Tibial nerve (tissue), 4 donors: Measurements from ENCODE around the gene CFI. TPM values are rescaled to one million over a fixed set of nuclear protein-coding genes. Genes with fewer than 3 reads are reported as not detected.

Source experiments
- DNase-seq, 2 donors: peaks; one replicate each; pipeline ENCODE4 v3.0.0-alpha.2; 2019; ENCODE audit warnings: low spot score in 2 of 2
- H3K27ac ChIP-seq, 4 donors: fragments of 200-600 bp; sonication (generic) in 3 of 4; one replicate each; pipeline ENCODE4 v1.5.1; 2017 to 2019; ENCODE audit warnings: mild to moderate bottlenecking in 1 of 4
- H3K27me3 ChIP-seq, 2 donors: fragments of 200-600 bp; sonication (generic) in 1 of 2; one replicate each; pipeline versions ENCODE4 v1.5.1 to v1.6.0; 2017 to 2019
- H3K36me3 ChIP-seq, 3 donors: fragments of 200-600 bp; sonication (generic); one replicate each; pipeline ENCODE4 v1.5.1; 2018 to 2019
- H3K4me1 ChIP-seq, 4 donors: fragments of 200-600 bp; sonication (generic) in 3 of 4; one replicate each; pipeline ENCODE4 v1.5.1; 2017 to 2019
- H3K4me3 ChIP-seq, 4 donors: fragments of 200-600 bp; sonication (generic) in 3 of 4; one replicate each; pipeline ENCODE4 v1.5.1; 2017 to 2019; ENCODE audit warnings: mild to moderate bottlenecking in 1 of 4, moderate library complexity in 1 of 4
- H3K9me3 ChIP-seq, 4 donors: fragments of 200-600 bp; sonication (generic) in 3 of 4; one replicate each; pipeline ENCODE4 v1.5.1; 2017 to 2019
- CTCF ChIP-seq, 5 experiments: fragments of 200-600 bp in 3 of 5; fragments of 450-650 bp in 2 of 5; sonication (generic) in 3 of 5; IDR thresholded peaks; one replicate each; pipeline ENCODE4 v1.5.1; 2016 to 2019; ENCODE audit warnings: antibody characterized with exemption in 5 of 5, mild to moderate bottlenecking in 3 of 5, moderate library complexity in 2 of 5
- EP300 ChIP-seq, 2 donors: sonication (generic); formaldehyde crosslinking; IDR thresholded peaks; one replicate each; pipeline ENCODE4 v1.6.1; 2017; ENCODE audit warnings: antibody characterized with exemption in 2 of 2, mild to moderate bottlenecking in 1 of 2
- POLR2A ChIP-seq, 2 donors: fragments of 450-650 bp; IDR thresholded peaks; one replicate each; pipeline ENCODE4 v1.6.1; 2017; ENCODE audit warnings: antibody characterized with exemption in 2 of 2, mild to moderate bottlenecking in 2 of 2, moderate library complexity in 2 of 2
- WGBS, 2 donors: methylation state at CpG; one replicate each; pipeline ENCODE4 v1.1.5; 2018; 5-methylcytosine and 5-hydroxymethylcytosine counted together
- total RNA-seq, 4 donors: library from RNA; depleted of rRNA; stranded (reverse); fragments of >200 nt; gene quantifications; one replicate each; pipeline ENCODE4 v1.1.0, GENCODE V29; 2016

Gene CFI
- total RNA-seq, 4 donors from 2014 or later, result 23.7 to 34.3 (median 26.6) TPM

DNA sequence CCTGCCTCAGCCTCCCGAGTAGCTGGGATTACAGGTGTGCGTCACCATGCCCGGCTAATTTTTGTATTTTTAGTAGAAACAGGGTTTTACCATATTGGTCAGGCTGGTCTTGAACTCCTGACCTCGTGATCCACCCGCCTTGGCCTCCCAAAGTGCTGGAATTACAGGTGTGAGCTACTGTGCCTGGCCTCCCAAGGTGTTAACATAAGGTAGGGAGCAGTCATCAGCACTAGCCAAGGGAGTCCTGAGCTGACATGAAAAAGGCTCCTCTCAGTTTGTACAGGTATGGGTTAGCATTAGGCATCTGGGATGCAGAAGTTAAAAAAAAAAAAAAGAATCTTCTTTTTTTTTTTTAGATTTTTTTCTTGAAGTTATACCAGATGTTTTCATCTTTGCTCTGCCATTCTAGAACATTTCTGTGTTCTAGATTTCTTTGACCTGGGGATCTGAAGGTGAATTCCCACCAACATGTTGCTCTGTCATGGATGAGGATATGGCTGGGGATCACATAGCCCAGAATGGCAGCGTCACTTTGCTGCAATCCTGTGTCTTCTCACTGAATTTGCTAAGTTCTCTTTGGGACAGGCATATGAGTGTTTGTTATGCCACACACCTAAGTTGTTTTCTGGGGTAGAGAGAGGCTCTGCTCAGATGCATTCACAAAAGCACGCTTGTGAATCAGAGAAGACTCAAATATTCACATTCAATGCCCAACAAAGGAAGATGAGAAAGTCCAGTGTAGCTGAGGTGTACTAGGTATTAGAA is 47.5 kb downstream of the CFI start:
- H3K27me3 ChIP-seq, result no peaks in the 10 kb centered on the region
- DNase-seq, result no peak
- no peak overlapping the region for H3K27ac ChIP-seq
- TF ChIP-seq EP300 (IDR thresholded peaks at IDR 0.05) (no peak), POLR2A (IDR thresholded peaks at IDR 0.05) (no peak), CTCF (IDR thresholded peaks at IDR 0.05) (no peak)
- no peaks in the 10 kb centered on the region for H3K9me3 ChIP-seq
- no peaks in the 10 kb centered on the region for H3K36me3 ChIP-seq
- no peaks in the 10 kb centered on the region for H3K4me1 ChIP-seq
- 80 to 84% methylated on average over 7 of the region's 7 CpGs for WGBS, 2 donors
- no peak overlapping the region for H3K4me3 ChIP-seq

DNA sequence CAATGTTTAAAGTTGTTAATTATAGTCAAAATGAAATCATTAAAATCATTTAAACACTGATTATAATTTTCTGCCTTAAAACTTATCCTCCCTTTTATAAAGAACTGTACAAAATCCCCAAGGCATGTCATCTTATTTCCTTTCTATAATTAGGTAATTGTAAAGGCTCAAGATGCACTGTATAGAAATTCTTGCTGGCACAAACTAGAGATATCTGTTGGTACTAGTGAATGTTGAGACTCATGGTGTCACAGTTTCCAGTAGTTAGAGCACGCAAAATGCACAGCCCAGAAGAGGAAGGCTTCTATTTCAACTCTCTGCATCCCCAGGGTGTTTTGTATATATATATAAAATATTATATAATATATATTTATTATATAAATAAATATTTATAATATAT is 49.3 kb downstream of the CFI start:
- DNase-seq, result no peak
- Histone ChIP-seq H3K36me3 (no peaks in the 10 kb centered on the region), H3K4me1 (no peaks in the 10 kb centered on the region), H3K9me3 (no peaks in the 10 kb centered on the region), H3K4me3 (no peak overlapping the region), H3K27me3 (no peaks in the 10 kb centered on the region), H3K27ac (no peak overlapping the region)
- TF ChIP-seq EP300 (IDR thresholded peaks at IDR 0.05) (no peak), CTCF (IDR thresholded peaks at IDR 0.05) (no peak), POLR2A (IDR thresholded peaks at IDR 0.05) (no peak)
- WGBS, 2 donors, result 0% methylated on average over 1 of the region's 1 CpG

DNA sequence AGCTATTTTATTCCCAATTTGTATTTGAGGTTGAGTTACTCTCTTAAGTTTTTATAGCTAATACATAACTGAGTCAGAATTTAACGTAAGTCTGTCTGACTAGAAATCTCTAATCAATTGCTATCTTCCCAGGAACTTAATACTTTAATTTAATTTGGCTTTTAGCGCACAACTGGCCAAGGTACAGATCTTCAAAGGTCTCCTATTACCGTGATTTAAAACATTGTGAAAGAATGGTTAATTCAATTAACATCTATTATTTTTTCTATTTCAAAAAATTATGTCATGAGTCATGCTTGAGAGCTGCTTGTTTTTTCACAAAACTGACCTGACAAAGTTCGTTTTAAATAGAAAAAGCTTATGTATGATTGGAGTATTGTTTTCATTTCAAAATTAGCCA is 49.9 kb downstream of the CFI start:
- no peaks in the 10 kb centered on the region for H3K36me3 ChIP-seq
- H3K4me1 ChIP-seq, result no peaks in the 10 kb centered on the region
- no peak overlapping the region for H3K27ac ChIP-seq
- no peak for DNase-seq
- no peaks in the 10 kb centered on the region for H3K9me3 ChIP-seq
- 83% methylated on average over 4 of the region's 4 CpGs for WGBS, 2 donors
- TF ChIP-seq POLR2A (IDR thresholded peaks at IDR 0.05) (no peak), CTCF (IDR thresholded peaks at IDR 0.05) (no peak), EP300 (IDR thresholded peaks at IDR 0.05) (no peak)
- H3K27me3 ChIP-seq, result no peaks in the 10 kb centered on the region
- H3K4me3 ChIP-seq, result no peak overlapping the region

DNA sequence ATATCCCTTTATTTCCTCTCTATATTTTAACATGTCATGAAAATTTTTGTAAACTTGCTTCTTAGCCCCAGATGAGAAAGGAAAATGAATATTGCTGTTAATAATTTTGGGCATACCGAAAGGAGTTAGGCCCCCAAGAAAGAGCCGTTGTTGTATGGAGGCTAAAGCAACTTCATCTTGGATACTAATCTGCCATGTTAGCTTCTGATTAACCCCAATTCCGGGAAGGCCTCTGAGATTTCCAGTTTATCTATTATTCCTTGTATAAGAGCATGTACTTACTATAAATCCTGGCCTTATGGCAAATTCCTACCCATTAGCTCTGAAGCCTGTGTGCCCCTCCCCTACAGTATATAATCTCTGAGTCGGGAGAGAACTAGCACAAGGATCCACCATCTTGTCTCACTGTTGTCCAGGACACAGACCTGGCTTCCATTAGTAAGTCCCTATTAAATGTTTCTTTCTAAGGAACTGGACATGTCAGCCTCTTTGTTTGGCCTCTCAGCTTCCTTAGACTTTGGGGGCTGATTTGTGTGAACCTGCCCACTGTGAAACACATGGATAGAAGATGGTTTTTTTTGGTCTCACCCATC is 51.1 kb downstream of the CFI start:
- H3K4me1 ChIP-seq, result no peaks in the 10 kb centered on the region
- TF ChIP-seq POLR2A (IDR thresholded peaks at IDR 0.05) (no peak), CTCF (IDR thresholded peaks at IDR 0.05) (no peak), EP300 (IDR thresholded peaks at IDR 0.05) (no peak)
- H3K27ac ChIP-seq, result no peak overlapping the region
- no peak for DNase-seq
- no peaks in the 10 kb centered on the region for H3K36me3 ChIP-seq
- H3K27me3 ChIP-seq, result no peaks in the 10 kb centered on the region
- WGBS, 2 donors, result 90 to 93% methylated on average over 4 of the region's 4 CpGs
- H3K9me3 ChIP-seq, result no peaks in the 10 kb centered on the region
- no peak overlapping the region for H3K4me3 ChIP-seq

DNA sequence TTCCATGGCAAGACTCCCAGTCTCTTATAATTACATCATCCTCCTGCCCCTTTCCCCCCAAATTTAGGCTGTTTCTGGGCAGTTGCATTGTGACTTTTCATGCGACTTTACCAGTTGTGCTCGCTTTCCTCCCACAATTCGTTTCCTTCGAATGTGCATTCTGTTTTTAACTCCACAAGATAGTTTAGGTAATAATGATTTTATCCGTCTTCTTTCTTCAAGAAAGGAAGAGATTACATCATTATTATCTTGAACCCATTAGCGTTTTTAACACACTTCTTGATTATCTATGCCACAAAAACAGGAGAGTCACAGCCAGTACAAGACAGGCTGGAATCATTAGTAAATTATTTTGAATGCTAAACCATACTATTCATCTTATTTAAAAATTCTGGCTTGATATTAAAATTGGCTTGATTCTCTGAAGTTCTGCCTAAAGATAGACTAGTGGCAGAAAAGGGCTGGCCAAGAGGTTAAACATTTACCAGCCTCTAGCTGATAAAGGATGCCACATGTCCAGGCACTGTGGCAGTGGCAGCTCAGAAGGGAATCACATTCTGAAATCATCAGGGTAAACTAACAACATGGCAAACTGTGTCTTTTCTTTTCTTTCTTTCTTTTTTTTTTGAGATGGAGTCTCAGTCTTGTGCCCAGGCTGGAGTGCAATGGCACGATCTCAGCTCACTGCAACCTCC is 52.3 kb downstream of the CFI start:
- H3K4me1 ChIP-seq, result no peaks in the 10 kb centered on the region
- WGBS, 2 donors, result 74% methylated on average over 7 of the region's 7 CpGs
- no peak for TF ChIP-seq EP300 (IDR thresholded peaks at IDR 0.05)
- no peak for TF ChIP-seq POLR2A (IDR thresholded peaks at IDR 0.05)
- no peak for TF ChIP-seq CTCF (IDR thresholded peaks at IDR 0.05)
- no peaks in the 10 kb centered on the region for H3K36me3 ChIP-seq
- no peak overlapping the region for H3K27ac ChIP-seq
- H3K9me3 ChIP-seq, result no peaks in the 10 kb centered on the region
- H3K4me3 ChIP-seq, result no peak overlapping the region
- DNase-seq, result no peak
- H3K27me3 ChIP-seq, result no peaks in the 10 kb centered on the region
